Mesenteric fat pad (tissue), 1 donor: Measurements from ENCODE around the gene ALKAL2. TPM values are rescaled to one million over a fixed set of nuclear protein-coding genes. Genes with fewer than 3 reads are reported as not detected.
"Not testable (repeated sequence)": the region's sequence is repeated elsewhere in the genome, so short reads cannot be mapped to it uniquely, and the experiment has no call there.

Source experiments
- DNase-seq: peaks from one replicate; pipeline ENCODE4 v3.0.0-alpha.2; 2020; ENCODE audit warnings: low spot score
- long read RNA-seq: library from polyadenylated mRNA; unstranded; transcript quantifications from one replicate; pipeline ENCODE4 v2.0.0, GENCODE V29; 2020
- total RNA-seq: library from RNA; stranded (reverse); fragmentation: NEBNext Ultra II Directional; extraction: Animal tissue kit (Norgen Biotek cat#: 25700); gene quantifications from one replicate; pipeline ENCODE4 v1.2.1, GENCODE V29; 2021
- donor health status: DM: yes; HTN: yes; CAD: no.

The ALKAL2 gene, protein sequence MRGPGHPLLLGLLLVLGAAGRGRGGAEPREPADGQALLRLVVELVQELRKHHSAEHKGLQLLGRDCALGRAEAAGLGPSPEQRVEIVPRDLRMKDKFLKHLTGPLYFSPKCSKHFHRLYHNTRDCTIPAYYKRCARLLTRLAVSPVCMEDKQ
- 5.7 TPM for total RNA-seq
- long read RNA-seq, result 0 reads

DNA sequence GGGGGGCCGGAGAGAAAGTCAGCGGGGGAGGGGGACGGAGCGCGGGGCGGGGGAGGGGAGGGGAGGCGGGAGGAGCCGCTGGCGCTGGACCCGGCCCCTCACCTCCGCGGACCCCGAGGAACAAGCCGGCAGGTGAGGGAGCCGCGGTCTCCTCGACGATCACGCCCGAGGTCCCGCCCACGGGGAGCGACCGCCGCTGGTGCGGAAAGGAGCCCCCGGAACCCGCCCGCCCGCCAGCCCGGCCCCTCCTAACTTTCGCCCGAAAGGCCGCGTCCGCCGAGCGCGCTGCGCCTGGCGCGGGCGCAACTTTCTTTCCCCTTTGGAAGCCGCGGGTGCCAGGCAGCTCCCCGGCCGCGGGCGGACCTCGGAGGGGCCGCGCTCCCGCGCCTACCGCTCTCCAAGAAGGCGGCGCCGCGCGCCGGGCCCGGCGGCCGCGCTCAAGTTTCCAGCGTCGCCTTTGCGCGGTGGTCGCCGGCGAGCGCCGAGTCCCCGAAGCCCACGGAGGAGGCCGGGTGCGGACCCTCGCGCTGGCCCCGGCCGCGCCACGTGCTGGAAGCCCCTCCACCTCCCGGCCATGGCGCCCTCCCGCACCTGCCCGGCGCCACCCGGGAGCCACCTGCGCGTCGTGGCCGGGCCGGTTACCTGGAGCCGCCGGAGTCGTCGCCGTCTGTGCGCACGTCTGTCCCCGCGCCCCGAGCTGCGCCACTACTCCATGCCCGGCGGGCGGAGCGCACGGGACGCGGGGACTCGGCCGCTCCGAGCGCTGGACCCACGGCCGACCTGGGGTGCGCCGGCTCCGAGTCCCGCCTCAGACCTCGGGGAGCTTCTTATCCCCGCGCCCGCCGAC, at the start of gene ALKAL2:
Gene ALKAL2, minus strand, starts transcription at position 181 of the 847 bp plus-strand sequence. CDS start 256 bp downstream, outside the sequence.
- DNase-seq, result no peak

DNA sequence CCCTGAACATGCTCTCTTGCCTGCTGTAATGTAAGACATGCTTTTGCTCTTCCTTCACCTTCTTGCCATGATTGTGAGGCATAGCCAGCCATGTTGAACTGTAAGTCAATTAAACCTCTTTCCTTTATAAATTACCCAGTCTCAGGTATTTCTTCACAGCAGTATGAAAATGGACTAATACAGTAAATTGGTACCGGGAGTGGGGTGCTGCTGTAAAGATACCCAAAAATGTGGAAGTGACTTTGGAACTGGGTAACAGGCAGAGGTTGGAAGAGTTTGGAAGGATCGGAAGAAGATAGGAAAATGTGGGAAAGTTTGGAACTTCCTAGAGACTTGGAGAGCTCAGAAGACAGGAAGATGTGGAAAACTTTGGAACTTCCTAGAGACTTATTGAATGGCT, 49.1 kb upstream of the ALKAL2 start:
- DNase-seq, result not testable (repeated sequence)

DNA sequence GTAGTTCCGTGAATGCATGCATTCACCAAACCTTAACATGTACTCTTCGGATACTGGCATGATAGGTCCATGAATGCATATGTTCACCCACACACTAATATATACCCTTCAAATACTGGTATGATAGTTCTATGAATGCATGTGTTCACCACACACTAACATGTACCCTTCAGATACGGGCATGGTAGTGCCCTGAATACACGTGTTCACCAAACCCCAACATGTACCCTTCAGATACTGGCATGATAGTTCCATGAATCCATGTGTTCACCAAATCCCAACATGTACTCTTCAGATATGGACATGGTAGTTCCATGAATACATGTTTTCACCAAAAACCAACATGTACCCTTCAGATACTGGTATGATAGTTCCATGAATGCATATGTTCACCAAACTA, 48.5 kb upstream of the ALKAL2 start:
- DNase-seq, result no peak

DNA sequence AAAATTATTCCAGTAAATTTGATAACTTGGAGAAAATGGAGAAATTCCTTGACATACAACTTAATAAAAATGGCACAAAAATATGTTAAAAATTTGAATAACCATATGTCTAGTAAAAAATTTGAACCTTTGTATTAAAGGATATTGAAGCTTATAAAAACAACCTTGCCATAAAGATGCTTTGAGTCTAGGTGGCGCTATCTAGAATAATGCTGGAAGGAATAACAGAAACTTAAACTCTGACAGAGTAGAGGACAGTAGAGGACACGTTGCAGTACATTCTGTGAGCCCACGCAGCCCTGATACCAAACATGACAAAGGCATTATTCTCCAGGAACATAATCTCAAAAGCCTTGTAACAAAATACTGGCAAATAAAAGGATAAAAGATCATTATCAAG, 44.7 kb upstream of the ALKAL2 start:
- DNase-seq, result no peak

DNA sequence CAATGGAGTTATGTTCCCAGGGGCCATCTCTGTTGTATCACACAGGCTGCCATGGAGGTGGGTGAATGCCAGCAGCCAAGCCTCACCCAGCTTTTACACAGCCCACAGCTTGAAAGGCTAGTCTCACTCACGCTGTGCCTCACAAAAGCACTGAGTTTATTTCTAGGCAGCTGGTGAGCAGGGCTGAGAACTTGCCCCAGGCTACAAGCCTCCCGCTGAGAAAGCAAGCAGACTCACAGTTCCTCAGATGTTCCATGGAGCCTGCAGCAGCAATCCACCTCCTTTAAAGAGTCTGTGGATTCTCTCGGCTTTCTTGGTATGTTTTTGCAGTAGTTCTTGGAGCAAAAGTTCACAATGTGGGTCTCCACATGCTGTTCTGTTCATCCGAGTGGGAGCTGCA, 40.9 kb upstream of the ALKAL2 start:
- DNase-seq, result no peak

DNA sequence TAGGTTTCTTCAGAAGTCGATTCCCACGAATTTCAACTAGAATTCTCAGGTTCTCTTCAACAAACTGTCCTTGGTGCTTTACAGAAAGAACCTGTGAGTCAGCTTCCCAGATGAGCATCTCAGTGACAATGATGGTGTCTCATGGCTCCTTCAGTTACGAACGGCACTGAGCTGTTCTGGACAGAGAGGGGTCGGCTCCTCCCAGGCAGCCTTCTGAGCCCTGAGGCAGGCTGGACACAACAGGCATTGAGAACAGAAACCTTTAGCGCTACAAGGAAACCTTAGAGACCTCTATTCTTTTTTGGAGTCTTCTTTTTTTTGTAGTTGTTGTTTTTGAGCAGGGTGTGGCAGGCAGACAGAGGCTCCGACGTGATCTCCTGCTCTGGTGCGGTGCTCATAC, 35.1 kb upstream of the ALKAL2 start:
- DNase-seq, result no peak

DNA sequence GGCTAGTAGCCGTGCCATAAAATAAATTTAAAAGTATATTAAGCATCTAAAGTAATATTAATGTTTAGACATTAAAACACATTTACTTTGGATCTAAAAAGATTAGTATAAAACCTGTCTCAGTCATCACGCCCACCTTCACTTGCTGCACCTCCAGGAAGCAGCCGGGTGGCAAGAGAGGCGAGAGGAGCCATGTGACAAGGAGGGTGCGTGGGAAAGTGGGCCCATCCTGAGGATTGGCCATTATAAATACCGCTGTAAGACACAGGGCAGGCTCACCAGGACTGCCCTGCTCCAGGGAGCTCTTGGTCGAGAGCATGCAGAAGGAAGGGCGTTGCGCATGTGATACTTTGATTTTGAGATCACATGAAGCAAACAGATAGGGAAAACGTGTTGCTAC, 34.4 kb upstream of the ALKAL2 start:
- DNase-seq, result no peak

DNA sequence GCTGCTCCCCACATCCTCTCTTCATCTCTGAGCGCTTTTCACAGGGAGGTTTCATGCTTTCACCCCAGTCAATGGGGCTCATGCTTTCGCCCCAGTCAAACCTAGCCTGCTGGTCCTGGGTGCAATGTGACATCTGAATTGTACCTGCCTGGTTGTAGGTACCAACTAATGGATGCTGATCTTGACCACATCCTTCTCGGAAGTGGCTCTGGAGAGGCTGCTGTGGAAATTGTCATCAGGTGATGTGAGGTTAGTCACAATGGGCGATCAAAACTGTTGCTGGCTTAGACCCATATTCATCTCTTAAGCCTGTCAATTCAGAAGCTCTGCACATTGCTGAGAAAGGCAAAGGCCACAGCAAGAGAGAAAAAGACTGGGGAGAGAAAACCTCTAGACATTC, 32.7 kb upstream of the ALKAL2 start:
- DNase-seq, result no peak

DNA sequence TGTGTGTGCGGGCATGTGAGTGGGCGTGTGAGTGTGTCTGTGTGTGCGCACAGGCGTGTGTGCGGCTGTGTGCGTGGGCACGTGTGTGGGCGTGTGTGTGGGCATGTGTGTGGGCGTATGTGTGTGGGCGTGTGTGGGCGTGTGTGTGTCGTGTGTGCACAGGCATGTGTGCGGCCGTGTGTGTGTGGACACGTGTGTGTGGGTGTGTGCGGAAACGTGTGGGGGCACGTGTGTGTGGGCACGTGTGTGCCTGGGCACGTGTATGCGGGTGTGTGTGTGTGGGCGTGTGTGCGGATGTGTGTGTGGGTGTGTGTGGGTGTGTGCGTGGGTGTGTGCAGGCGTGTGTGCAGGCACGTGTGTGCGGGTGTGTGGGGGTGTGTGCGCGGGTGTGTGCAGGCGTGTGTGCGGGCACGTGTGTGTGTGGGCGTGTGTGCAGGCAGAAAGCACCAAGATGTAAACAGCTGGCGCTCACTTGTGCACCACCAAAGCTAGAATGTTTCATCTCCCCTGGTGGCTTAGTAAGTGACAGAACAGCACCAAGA, 31.2 kb upstream of the ALKAL2 start:
- DNase-seq, result no peak

DNA sequence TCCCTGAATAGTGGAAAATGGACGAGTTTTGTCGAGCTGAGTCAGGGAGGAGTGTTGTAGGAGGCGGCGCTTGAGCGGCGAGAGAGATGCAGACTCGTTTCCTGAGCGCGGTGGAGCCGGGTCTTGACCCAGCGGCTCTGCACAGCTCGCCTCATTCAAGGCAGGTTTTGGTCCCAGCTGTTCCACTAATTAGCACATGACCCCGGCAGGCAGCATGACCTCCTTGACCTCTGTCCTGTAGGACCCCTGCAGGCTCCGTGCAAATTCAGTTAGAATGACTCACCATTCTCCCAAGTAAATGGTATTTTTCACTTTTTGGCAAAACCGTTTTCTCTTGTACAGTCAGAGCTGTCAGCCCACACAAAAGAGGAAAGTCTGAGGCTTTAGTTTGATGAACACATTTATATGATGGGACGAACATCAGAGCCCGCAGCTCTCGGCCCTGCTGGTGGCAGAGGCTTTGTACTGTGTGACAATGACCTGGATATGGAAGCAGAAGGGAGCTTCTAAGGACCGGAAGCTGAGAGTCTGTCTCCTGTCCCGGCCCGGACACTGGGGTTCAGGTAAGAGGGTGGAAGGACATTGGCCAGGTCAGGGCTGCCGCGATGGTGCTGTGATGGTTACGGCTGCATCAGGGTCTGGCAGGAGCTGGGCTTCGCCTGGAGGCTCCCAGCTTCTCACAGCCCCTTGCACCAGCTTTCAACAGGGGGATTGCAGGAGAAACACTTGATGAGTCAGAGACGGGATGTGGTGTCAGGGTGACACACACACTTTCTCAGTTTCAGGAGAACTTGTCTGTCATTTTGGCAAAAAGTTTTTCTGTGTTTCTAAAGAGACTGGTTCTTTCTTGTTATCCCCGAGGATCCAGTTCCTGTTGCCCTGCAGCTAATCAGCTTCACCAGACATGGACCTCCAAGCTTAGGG, 29.9 kb upstream of the ALKAL2 start:
- no peak for DNase-seq

DNA sequence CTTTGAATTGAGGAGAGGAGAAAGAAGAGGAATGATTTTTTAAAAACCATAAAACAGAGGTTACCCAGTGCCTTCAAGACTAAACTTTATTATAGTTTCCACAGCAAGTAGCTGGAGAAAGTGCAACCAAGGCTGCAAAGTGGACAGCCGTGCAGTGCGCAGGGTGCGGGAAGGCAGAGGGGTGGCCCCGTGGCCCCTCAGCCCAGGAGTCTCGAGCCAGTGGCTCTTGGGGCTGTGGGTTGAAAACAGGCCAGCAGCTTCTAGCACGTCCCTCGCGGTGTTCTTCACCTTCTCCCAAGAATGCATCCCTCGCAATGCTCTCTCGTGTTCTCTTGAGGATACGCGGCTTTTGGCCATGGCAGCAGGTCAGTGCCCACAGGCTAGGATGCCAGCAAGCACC, 28.5 kb upstream of the ALKAL2 start:
- DNase-seq, result no peak

DNA sequence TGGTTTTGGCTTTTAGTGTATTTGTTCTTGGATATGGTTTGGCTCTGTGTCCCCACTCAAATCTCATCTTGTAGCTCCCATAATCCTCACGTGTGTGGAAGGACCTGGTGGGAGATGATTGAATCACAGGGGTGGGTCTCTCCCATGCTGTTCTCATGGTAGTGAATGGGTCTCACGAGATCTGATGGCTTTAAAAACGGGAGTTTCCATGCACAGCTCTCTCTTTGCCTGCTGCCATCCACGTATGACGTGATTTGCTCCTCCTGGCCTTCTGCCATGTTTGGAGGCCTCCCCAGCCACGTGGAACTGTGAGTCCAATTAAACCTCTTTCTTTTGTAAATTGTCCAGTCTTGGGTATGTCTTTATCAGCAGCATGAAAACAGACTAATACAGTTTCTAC, 28.0 kb upstream of the ALKAL2 start:
- DNase-seq, result not testable (repeated sequence)

DNA sequence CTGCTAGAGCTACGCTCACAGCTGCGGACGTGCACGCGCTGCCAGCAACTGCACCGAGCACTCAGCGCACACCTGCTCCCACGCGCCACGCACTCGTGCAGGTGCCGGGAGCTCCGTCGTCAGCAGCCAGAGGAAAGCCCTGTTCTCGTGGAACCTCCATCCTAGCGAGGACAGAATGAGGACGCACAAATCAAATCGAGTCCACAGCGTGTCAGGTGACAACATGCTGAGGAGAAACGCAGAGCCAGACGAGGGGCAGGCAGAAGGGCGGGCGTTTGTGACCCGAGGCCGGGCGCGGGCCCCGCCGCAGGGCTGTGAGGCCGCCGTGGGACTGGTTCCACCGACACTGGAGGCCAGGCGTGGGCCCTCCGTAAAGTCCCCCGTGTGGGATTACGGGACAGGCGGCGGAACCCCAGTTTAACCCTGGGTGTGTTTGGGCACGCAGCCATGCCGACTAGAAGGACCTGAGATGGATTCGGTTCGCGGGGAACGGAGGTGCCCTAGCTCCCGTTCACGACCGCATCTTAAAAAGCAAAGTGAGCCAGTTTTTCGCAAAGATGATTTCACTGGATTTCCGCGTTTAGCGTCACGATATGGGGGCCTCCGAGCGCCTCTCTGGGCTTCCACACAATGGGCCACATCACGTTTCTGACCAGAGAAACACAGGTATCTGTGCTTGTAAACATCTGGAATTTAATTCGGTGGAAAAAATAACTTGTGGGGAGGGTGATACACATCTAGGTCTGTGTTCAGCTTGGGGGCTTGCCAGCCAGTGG, 26.9 kb upstream of the ALKAL2 start:
- DNase-seq, result no peak

DNA sequence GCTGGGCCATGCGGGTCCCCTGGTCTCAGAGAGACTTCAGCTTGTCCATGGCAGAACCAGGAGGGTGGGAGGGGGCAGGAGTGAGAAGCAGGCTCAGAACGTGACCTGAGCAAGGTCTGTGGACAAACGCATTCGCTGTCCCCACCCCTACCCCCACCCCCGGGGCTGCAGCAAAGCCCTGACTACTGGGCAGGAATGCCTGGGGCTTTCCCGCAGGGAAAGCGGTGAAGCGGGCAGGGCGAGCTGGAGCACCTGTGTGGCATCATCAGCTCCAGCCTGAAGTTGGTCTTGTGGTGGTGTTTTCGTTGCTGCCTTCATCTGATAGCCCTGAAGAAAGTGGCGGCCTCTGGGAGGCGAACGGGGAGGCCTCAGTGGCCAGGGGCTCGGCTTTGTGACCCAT, 26.1 kb upstream of the ALKAL2 start:
- DNase-seq, result no peak

DNA sequence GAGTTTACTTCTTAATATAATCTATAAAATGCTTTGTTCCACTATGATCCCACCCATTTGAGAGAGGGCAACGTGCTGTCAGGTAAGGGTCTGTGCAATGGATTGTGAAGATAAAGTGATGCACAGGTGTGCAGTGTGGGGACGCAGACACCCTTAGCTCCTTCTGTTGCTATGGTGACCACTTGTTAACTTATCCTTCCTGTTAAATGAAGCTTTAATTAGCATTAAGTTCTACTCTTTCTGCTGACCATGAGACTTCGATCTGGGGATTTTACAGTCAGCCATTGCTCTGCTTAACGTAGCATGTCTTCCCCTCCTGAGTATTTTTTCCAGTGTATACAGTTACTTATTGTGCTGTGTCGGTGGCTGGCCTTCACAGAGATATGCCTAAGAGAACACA, 23.1 kb upstream of the ALKAL2 start:
- no peak for DNase-seq

DNA sequence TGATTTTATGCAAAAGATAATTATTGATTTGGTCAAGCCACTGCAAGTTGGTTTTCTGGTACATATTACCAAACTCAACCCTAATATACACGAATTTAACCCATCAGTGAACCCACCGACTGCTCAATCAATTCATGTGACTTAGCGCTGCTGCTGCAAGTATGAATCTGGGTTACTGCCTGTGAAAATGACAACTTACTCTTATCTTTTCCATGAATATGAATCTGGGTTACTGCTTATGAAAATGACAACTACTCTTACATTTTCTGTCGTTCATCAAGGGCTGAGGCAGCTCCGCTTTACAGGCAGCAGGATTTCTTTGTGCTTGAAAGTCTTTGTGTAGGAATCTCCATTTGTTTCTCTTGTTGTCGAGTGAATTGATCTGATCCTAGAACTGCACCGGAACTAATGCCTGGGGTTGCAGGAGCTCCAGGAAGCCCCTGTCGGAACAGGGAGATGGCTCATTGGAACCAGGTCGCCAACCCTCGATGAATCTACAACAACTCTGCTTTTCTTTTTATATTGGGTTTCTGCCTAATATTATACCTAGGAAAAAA, 22.1 kb upstream of the ALKAL2 start:
- DNase-seq, result no peak

DNA sequence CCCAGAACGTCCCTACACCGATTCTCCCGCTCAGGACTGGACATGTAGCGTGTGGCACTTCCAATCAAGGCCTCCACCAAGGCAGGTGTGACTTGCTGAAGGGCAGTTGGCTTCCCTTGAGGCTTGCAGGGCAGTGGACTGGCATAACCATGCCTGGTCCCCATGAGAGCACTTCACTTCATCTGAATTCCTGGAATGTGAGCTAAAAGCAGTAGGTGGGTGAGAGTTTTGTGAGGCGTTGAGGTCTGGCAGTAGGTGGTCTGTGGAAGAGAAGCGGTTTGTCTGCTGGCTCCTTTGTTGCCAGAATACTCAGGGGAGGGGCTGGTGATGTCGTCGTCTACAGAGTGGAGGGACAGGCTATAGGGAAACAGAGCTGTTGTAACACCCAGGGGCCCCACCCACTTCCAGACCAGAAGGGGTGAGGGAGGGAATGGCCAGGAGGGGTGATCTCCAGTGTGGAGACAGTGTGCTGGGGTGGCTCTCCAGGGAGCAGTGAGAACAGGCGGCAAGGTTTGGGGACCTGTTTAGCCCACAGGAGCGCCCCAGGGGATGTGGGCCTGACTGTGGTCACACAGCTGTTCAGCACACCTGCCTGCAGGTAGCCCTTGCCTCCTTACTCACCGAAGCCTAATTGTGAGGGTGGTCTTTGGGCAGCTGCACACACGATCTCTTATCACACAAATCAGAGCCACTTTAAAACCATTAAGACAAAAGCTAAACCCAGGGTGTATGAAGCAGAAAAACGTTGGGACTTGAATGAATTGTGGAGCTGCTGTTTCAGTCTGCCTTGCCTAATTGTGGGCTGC, 21.5 kb upstream of the ALKAL2 start:
- no peak for DNase-seq

DNA sequence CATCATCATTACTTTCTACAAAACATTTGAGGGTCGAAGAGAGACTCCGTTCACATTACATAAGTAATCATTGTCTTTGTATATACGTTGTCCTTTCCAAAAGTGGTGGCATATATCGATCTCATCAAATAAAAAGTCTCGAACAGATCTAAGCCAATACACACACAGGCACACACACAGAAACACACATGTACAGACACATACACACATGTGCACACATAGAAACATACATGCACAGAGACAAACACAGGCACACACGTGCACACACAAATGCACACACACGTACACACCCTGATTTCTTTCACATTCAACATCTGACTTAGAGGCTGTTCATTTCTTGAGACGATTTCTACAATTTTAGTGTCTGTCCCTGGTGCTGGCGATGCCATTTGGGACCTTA, 17.5 kb upstream of the ALKAL2 start:
- no peak for DNase-seq

DNA sequence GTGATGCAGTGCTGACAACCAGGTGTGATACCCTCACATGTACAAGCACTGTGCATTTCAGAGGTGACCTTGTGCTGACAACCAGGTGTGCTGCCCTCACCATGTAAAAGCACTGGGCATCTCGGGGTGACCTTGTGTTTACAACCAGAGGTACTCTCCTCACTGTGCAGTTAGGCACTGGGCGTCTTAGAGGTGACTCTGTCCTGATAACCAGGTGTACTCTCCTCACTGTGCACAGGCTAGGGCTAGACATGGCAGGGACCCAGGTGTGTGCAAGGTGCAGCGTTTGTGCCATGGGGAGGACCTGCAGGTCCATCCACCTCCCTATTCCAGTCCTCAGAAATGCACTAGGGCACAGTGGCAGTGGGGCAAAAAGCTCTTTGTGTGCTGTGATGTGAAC, 8.5 kb upstream of the ALKAL2 start:
- no peak for DNase-seq

DNA sequence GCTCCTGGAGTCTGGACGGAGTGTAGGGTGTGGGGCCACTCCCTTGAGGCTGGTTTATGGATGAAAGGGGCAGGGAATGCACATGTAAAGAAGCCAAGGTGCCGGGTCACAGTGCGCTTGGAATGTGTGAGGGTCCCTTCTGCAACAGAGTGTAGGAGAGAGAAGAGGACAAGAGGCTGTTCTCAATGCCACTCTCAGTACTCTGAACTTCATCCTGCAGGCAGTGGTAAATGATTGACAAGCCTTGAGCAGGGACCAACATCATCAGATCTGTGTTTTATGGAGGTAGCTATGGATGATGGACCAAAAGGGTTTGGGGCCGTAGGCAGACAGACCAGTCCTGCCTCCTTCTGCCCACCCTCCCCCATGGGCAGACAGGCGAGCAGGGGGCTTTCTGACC, 7.2 kb upstream of the ALKAL2 start:
- DNase-seq, result no peak
